Stimulated activated CD8-positive, alpha-beta memory T cell treated with anti-CD3 and anti-CD28 coated beads, Interleukin-12 subunit alpha, Interleukin-12 subunit beta, amount 100 ng/mL, for 1 hour (primary cell): ENCODE measurements around the gene RTKN.
A peak's percentile ranks its signal among the peaks of the same experiment; 100 is the strongest.
"Not testable (repeated sequence)": the region's sequence is repeated elsewhere in the genome, so short reads cannot be mapped to it uniquely, and the experiment has no call there.

Experiments
- DNase-seq: peaks from one replicate; pipeline ENCODE4 v3.0.0-alpha.2; 2020; ENCODE audit warnings: low read depth

RTKN gene

DNA sequence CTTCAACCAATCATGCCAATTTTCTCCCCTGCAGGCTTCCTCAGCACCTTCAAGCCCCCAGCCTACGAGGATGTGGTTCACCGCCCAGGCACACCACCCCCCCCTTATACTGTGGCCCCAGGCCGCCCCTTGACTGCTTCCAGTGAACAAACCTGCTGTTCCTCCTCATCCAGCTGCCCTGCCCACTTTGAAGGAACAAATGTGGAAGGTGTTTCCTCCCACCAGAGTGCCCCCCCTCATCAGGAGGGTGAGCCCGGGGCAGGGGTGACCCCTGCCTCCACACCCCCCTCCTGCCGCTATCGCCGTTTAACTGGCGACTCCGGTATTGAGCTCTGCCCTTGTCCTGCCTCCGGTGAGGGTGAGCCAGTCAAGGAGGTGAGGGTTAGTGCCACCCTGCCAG is 18.4 kb upstream of the RTKN start:
- DNase-seq = not testable (repeated sequence)

DNA sequence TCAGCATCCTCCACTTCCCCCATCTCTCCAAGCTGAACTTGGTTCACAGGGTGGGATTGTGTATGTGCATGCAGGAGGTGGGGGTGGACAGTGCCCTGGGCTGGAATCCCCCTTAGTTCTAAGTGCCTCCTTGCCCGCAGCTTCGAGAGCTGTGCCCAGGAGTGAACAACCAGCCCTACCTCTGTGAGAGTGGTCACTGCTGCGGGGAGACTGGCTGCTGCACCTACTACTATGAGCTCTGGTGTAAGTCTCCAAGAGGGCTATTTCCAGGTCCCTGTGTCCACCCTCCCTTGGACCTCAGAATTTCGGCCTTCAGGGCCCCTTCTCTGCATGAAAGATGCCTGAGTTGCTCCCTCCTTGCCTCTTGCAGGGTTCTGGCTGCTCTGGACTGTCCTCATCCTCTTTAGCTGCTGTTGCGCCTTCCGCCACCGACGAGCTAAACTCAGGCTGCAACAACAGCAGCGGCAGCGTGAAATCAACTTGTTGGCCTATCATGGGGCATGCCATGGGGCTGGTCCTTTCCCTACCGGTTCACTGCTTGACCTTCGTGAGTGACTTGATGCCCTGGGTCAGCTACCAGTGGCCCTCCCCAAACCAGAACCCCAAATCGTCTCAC is 17.9 kb upstream of the RTKN start:
- not testable (repeated sequence) for DNase-seq

DNA sequence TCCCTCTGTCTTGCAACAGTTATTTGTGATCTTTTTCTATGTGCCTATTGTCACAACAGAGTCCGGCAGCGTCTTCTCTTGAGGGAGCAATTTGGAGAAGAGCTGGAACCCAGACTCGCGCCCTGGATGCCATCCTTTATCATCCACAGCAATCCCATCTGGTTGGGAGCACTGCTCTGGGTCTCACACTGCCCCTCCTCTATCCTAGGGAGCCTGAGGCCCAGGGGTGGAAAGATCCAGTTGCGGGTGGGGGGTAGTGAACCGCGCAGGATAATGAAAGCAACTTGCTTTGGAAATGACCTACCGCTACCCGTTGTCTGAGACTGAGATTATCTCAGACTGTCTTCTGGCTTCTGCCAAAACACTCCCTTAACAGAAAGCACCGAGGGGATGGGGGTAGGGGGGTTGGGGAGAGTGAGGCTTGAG is 17.2 kb upstream of the RTKN start:
- no peak for DNase-seq

DNA sequence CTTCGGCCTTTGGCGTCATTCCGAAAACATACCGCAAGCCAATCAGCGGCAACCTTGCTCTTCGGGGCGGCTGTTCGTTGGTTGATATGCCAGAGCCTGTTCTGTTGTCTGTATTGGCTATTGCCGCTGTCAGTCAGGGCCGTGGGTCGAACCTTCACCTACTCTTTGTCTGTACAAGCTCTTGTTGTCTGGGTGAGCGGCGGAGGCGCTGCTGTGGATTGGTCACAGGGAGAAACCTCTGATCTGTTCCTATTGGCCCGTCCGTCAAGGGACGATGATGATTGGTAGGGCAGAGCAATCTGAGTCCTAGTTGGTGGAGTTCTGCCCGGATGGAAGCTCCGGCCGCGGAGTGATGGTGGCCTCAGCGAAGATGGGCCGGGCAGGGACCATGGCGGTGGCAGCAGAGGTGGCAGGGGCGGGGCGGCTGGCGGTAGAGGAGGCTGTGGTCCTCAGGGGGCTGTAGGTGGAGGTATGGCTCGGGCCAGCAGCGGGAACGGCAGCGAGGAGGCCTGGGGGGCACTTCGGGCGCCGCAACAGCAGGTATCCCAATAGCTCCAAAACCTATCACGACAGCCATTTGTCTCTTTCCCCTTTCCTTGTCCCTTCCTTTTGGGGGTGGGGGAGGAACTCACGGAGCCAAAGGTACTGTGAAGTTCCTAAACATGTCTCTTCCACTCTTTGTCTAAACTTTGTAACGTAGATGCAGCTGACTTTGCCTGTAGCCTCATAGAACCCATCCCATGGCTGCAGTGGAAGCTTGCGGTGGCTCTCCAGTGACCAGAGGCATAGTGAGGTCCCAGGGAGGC is 16.6 kb upstream of the RTKN start, which contains the start of gene WBP1:
Gene WBP1, plus strand, starts transcription at position 307 of the 806 bp plus-strand sequence. Its CDS starts 165 bp downstream, at position 472.
- peak; percentile 98 for DNase-seq

DNA sequence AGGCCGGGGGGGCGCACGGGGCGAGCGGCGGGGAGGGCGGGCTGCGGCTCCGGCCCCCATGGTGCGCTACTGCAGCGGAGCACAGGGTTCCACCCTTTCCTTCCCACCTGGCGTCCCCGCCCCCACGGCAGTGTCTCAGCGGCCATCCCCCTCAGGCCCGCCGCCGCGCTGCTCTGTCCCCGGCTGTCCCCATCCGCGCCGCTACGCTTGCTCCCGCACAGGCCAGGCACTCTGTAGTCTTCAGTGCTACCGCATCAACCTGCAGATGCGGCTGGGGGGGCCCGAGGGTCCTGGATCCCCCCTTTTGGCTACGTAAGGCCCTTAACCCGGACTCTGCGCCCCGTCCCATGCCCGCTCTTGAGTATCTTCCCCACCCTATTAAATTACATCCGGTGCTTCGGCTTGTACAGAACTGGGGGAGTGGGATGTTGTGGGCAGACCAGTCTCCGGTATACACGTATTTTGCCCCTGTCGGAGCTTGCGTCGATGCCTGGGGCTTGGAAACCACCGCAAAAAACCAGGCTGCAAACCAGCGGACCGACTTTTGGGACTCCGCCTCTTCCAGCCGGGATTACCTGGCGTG is 15.9 kb upstream of the RTKN start:
- DNase-seq = peak; percentile 69

DNA sequence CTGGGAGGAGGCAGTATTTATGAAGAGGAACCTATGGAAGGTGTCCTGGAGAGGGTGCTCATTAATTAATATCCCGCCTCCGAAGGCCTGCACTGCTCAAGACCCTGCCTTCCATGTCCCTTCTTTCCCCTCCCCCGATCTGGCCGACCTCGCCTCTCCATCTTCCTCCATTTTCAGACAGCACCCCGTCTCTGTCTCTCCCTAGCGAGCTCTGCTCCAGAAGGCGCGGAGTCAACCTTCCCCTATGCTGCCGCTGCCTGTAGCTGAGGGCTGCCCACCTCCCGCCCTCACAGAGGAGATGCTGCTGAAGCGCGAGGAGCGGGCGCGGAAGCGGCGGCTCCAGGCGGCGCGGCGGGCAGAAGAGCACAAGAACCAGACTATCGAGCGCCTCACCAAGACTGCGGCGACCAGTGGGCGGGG is 15.4 kb upstream of the RTKN start:
- no peak for DNase-seq

- peak; percentile 97 for DNase-seq
Measured at GRCh38 chr2:74454654-74455511, 13.1 kb upstream of the RTKN start, which contains the start of gene INO80B. INO80B (plus strand) TSS chr2:74455087; CDS start chr2:74455117, 30 bp downstream.

- DNase-seq = no peak
Measured at GRCh38 chr2:74450570-74451190, 8.9 kb upstream of the RTKN start.

- DNase-seq = no peak
Measured at GRCh38 chr2:74448771-74449170, 7.0 kb upstream of the RTKN start.

- DNase-seq = no peak
Measured at GRCh38 chr2:74447230-74447999, 5.7 kb upstream of the RTKN start.

DNA sequence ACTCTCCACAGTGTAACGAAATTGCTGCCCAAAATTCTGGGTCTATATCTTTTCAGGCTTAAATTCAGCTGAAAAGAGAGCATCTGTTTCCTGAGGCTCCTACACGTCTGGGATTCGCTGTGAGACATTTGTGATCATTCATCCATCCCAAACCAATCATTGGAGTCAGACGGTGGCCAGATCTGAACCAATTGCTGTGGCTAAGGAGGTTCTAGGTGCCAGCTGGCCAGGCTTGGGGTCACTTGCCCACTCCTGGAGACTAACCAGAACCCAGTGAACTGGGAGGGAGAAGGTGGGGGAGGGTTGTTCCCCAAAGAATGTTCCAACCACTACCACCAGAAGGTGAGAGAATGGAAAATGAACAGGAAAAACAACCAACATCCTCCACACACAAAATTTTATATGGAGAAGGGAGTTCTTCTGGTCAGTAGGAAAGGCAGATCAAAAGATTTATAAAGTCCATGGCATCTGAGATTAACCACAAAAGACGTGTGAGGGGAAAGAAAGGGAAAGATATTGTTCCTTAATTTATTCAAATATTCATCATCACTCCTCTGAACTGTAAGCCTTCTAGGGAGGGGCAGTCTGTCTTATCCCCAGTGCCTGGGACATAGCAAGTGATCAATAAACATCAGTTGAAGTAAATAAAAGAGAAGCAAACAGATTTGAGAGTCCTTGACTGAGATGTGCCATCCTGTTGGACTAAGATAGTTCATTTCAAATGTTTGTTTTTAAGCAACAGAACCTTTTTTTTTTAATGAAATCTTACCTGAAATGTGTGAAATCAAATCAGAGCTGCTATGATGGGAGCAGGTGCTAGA is 3.0 kb upstream of the RTKN start:
- DNase-seq = no peak

- not testable (repeated sequence) for DNase-seq
Measured at GRCh38 chr2:74442483-74443297, 953 bp upstream of the RTKN start.

DNA sequence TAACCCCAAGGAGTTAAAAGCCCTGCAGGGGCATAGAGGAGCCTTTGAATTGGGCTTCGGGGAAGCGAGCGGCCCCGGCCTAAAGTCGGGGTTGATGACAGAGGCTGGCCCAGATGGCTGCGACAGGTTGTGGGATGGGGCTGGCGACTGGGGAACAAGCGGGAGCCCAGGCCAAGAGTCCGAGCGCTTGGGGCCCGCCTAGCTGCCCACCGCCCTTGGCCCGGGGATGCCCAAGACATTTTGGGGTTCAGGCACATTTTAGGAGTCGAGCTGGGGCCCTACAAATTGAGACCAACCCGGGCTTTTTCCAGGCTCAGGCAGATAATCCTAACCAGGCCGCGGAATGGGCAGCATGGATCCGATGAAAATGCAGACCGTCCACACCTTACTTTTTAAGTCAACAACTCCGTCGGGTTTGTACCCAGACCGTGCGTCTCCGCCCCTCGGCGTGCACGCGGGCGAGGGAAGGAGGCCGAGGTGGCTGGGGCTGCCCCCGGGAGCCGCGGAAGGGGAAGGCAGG is 507 bp downstream of the RTKN start:
- no peak for DNase-seq

DNA sequence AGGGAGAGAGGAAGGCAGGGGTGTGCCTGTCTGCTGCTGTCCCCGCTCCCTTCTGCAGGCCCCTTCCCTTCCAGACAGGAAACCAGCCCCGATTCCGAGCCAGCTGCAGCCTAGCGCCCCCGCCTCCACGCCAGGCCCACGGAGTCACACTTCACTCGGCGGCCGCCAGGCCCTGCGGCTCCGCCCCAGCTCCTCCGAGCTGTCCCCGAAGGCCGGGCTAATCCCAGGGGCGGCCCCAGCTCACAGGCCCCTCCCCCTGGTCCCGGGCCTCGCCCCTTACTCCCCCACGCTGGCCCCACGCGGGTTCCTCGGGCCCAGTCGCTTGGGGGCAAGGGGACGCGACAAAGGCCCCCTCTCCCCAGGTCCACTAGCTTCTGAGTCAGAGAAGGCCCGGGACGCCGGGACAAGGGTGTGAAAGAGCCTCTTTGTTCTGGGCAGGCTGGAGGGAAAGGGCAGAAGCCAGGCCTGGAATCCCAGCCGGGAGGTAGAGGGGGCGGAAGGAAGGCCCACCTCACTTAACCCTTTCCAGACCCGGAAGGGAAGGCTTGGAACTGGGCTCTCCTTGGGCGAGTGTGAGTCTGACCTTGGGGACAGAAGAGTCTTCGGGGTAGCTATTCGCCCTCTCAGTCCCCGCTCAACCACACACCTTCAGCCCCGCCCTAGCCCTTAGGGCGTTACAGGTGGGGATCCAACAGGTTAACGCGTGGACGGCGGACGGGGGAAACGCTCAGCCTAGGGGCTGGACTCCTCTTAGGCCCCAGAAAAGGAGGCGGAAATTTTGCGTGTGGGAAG is 1.2 kb downstream of the RTKN start:
- no peak for DNase-seq

DNA sequence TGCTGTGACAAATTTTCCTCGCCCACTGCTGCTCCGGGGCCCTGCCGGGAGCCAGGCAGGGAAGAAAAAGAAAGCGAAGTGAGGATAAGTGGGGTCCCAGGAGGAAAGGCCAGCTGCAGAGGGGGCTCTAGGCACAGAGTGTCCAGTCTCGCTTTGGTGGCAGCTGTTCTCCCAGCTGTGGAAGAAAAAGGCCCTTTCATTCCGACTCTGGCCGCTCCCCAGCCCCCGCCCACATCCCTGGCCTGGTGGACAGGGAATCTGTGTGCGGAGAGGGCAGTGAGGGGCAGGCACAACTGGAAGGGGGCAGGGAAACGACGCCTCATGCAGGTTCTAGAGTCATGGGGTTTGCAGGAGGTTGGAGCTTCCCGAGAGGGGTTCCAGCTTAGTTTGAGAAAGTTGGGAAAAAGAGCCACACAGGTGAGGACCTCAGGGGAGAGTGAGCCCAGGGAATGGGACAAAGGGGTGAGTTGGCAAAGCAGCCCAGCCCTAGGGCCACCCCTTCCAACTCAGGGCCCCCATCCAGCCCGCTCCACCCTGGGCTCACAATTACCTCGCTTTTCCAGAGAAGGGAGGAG is 1.8 kb downstream of the RTKN start:
- no peak for DNase-seq

- DNase-seq = no peak
Measured at GRCh38 chr2:74439373-74439772, 2.4 kb downstream of the RTKN start.

- no peak for DNase-seq
Measured at GRCh38 chr2:74438248-74438647, 3.5 kb downstream of the RTKN start.
